Endothelial cell of umbilical vein (primary cell): ENCODE results near the gene LRRN1. TPM values are rescaled to one million over a fixed set of nuclear protein-coding genes. Genes with fewer than 3 reads are reported as not detected.

ENCODE experiments used
- BruUV-seq: library from RNA; stranded (reverse); fragments of 400-500 nt; replicated peaks from 2 replicates; lab custom pipeline; 2021; lab: Mats Ljungman, UMichigan
- CTCF ChIA-PET: fragments of 300-600, 350-600 bp; sonication (Branson Sonifier 250); formaldehyde crosslinking; loops from one replicate; lab custom pipeline; 2021; ENCODE audit warnings: antibody characterized with exemption, inconsistent platforms; lab: Charles Lee
- POLR2A ChIA-PET: fragments of 300-600, 350-600 bp; sonication (Branson Sonifier 250); formaldehyde crosslinking; loops from one replicate; lab custom pipeline; 2021; ENCODE audit warnings: antibody characterized with exemption, inconsistent platforms; lab: Charles Lee
- DNase-seq: peaks from one replicate; pipeline ENCODE4 v3.0.0-alpha.2; 2011; ENCODE audit warnings: low read depth, low spot score
- FAIRE-seq: peaks from 2 replicates; lab custom pipeline; 2011; peaks lifted over from hg19 to GRCh38; lab: Jason Lieb, UNC
- H2AFZ ChIP-seq: 2 replicates; pipeline ENCODE4 v1.6.0; 2012; ENCODE audit warnings: low read depth, low read length, control low read depth, inconsistent platforms
- H3K27ac ChIP-seq: 2 replicates; pipeline ENCODE4 v1.5.1; 2011; ENCODE audit warnings: low read depth, mild to moderate bottlenecking, control low read depth, low read length, moderate library complexity; ENCODE audit not compliant: insufficient read depth
- H3K27me3 ChIP-seq, 2 experiments: 2 replicates each; pipeline versions ENCODE4 v1.6.0 to v1.6.1; 2011; ENCODE audit warnings: low read length in 2 of 2, mixed read lengths in 1 of 2; ENCODE audit not compliant: control insufficient read depth in 2 of 2, insufficient read depth in 2 of 2
- H3K36me3 ChIP-seq, 2 experiments: 2 replicates in 1 of 2; 3 replicates in 1 of 2; pipeline ENCODE4 v1.5.1; 2011; ENCODE audit warnings: low read length in 2 of 2, mild to moderate bottlenecking in 1 of 2, moderate library complexity in 1 of 2; ENCODE audit not compliant: control insufficient read depth in 2 of 2, insufficient read depth in 2 of 2; ENCODE audit errors: extremely low read depth in 1 of 2
- H3K4me1 ChIP-seq: 3 replicates; pipeline ENCODE4 v1.5.1; 2011; ENCODE audit warnings: mild to moderate bottlenecking, low read length; ENCODE audit not compliant: control insufficient read depth, insufficient read depth; ENCODE audit errors: extremely low read depth
- H3K4me2 ChIP-seq: 2 replicates; pipeline ENCODE4 v1.6.1; 2011; ENCODE audit warnings: low read length, control low read depth, mixed read lengths; ENCODE audit not compliant: insufficient read depth
- H3K4me3 ChIP-seq, 3 experiments: fragments of 200-600 bp in 1 of 3; sonication (generic), shearing (Covaris generic) in 1 of 3; replicated peaks in 1 of 3; 2 replicates each; pipeline ENCODE4 v1.5.1; 2011 to 2016; ENCODE audit warnings: control low read depth in 3 of 3, low read length in 3 of 3, mild to moderate bottlenecking in 2 of 3, inconsistent platforms in 1 of 3, low read depth in 1 of 3, moderate library complexity in 1 of 3; ENCODE audit not compliant: insufficient read depth in 1 of 3
- H3K79me2 ChIP-seq: 2 replicates; pipeline ENCODE4 v1.6.0; 2012; ENCODE audit warnings: low read length, inconsistent platforms; ENCODE audit not compliant: control insufficient read depth, insufficient read depth
- H3K9ac ChIP-seq: replicated peaks from 2 replicates; pipeline ENCODE3; 2011; ENCODE audit warnings: low read length, control low read depth; ENCODE audit not compliant: insufficient read depth; ENCODE audit errors: extremely low read depth
- H3K9me1 ChIP-seq: replicated peaks from 3 replicates; pipeline ENCODE4 v1.6.0; 2011; ENCODE audit warnings: mild to moderate bottlenecking, low read length; ENCODE audit not compliant: control insufficient read depth, insufficient read depth; ENCODE audit errors: extremely low read depth
- H3K9me3 ChIP-seq: replicated peaks from 2 replicates; pipeline ENCODE4 v1.5.1; 2012; ENCODE audit warnings: low read length, inconsistent platforms; ENCODE audit not compliant: control insufficient read depth, insufficient read depth
- H4K20me1 ChIP-seq: replicated peaks from 2 replicates; pipeline ENCODE3; 2011; ENCODE audit warnings: mild to moderate bottlenecking, low read length; ENCODE audit not compliant: control insufficient read depth, insufficient read depth; ENCODE audit errors: extremely low read depth
- EZH2 ChIP-seq: IDR thresholded peaks from 2 replicates; pipeline ENCODE4 v1.6.1; 2012; ENCODE audit warnings: borderline replicate concordance, low read depth, mild to moderate bottlenecking, moderate library complexity, low read length, inconsistent platforms; ENCODE audit not compliant: severe bottlenecking
- FOS ChIP-seq: IDR thresholded peaks from 2 replicates; pipeline ENCODE4 v1.6.1; 2011; ENCODE audit warnings: mild to moderate bottlenecking, low read length, moderate library complexity, borderline replicate concordance; ENCODE audit not compliant: insufficient read depth
- GATA2 ChIP-seq: IDR thresholded peaks from 2 replicates; pipeline ENCODE4 v1.7.0; 2011; ENCODE audit warnings: low read depth, mild to moderate bottlenecking, moderate library complexity, mixed read lengths, low read length; ENCODE audit not compliant: insufficient read length, insufficient read depth
- JUN ChIP-seq: IDR thresholded peaks from 2 replicates; pipeline ENCODE4 v1.6.1; 2011; ENCODE audit warnings: borderline replicate concordance, low read depth; ENCODE audit not compliant: insufficient read length, insufficient read depth
- MYC ChIP-seq: IDR thresholded peaks from one replicate; pipeline ENCODE4 v1.6.1; 2011; ENCODE audit warnings: mild to moderate bottlenecking, low read depth, low read length
- POLR2A ChIP-seq: IDR thresholded peaks from 2 replicates; pipeline ENCODE4 v1.6.1; 2012; ENCODE audit warnings: low read depth, mild to moderate bottlenecking, control low read depth, low read length
- POLR2AphosphoS5 ChIP-seq: IDR thresholded peaks from 2 replicates; pipeline ENCODE4 v1.6.1; 2012; ENCODE audit warnings: low read depth, mild to moderate bottlenecking, control low read depth, low read length, moderate library complexity; ENCODE audit not compliant: insufficient read depth
- dilution Hi-C: fragments of 300-500 bp; cut with MboI; formaldehyde crosslinking; loops from one replicate; pipeline ENCODE4 v1.15.0; 2019; ENCODE audit warnings: low sequenced_read_pairs; ENCODE audit not compliant: extremely low pct_ligation_motif_present
- intact Hi-C: fragments of 100-400 bp; cut with micrococcal nuclease; formaldehyde crosslinking; loops from one replicate; pipeline ENCODE4 v1.10.0; 2022
- polyA plus RNA-seq, 4 experiments: library from polyadenylated mRNA; depleted of rRNA in 3 of 4; stranded (reverse) in 3 of 4; unstranded in 1 of 4; fragments of >200 nt; gene quantifications; 2 replicates each; pipeline versions ENCODE4 v1.2.1 to v1.2.3, GENCODE V29; 2011 to 2012; ENCODE audit warnings: missing spikeins in 1 of 4
- total RNA-seq: library from RNA; stranded (reverse); gene quantifications from 2 replicates; pipeline ENCODE4 v1.2.3, GENCODE V29; 2021
- TF ChIP-seq, protein P1 (sequence below), 2 donors: IDR thresholded peaks; 1 replicate in 1 of 2; 2 replicates in 1 of 2; pipeline ENCODE4 v1.5.1; 2011; ENCODE audit warnings: low read length in 2 of 2, mild to moderate bottlenecking in 2 of 2, moderate library complexity in 2 of 2, control low read depth in 1 of 2, inconsistent platforms in 1 of 2, low read depth in 1 of 2; ENCODE audit not compliant: insufficient read depth in 1 of 2; ENCODE audit errors: extremely low read depth in 1 of 2
- TF ChIP-seq, protein P2 (sequence below): IDR thresholded peaks from 2 replicates; pipeline ENCODE4 v1.6.1; 2011; ENCODE audit not compliant: insufficient read depth, insufficient read length

LRRN1 gene
- total and polyA plus RNA-seq, 2 donors (not counting 3 experiments of a cell fraction or from before 2014, with no cell fraction given), result 0.04 TPM; not detected in 1

DNA sequence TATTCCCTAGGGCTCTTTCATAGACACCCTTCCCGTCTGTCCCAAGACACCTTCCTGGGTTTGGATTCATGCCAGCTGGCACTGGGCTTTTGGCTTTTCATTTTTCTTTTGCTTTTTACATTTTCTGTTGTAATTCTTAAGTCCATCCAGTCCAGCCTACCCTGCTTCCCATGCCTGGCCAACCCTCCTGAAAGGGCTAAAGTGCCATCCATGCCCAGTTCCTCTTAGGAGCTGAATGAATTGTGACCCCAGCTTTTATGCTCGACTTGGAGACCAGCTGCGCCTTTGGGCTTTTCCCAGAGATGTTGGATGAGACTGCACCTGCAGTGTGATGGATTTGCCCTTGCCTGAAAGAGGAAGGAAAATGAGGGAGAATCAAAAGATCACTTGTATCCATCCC lies 25.8 kb downstream of the LRRN1 start:
- H2AFZ ChIP-seq, result no peak overlapping the region
- ChIA-PET POLR2A (no interaction called here), CTCF (no interaction called here)
- no peaks in the 10 kb centered on the region for H4K20me1 ChIP-seq
- no peaks in the 10 kb centered on the region for H3K4me1 ChIP-seq
- H3K9me1 ChIP-seq, result no peaks in the 10 kb centered on the region
- dilution Hi-C loops, result no loop called here
- no peaks in the 10 kb centered on the region for H3K79me2 ChIP-seq
- no peak overlapping the region for H3K4me2 ChIP-seq
- no peak overlapping the region for H3K27ac ChIP-seq
- no peak for DNase-seq
- no TSS peak for BruUV-seq
- no peak overlapping the region for H3K9ac ChIP-seq
- no peak overlapping the region for H3K4me3 ChIP-seq
- TF ChIP-seq FOS (no peak), JUN (no peak), MYC (no peak), POLR2AphosphoS5 (no peak), GATA2 (no peak), EZH2 (no peak), POLR2A (no peak)
- TF ChIP-seq, protein P1, sequence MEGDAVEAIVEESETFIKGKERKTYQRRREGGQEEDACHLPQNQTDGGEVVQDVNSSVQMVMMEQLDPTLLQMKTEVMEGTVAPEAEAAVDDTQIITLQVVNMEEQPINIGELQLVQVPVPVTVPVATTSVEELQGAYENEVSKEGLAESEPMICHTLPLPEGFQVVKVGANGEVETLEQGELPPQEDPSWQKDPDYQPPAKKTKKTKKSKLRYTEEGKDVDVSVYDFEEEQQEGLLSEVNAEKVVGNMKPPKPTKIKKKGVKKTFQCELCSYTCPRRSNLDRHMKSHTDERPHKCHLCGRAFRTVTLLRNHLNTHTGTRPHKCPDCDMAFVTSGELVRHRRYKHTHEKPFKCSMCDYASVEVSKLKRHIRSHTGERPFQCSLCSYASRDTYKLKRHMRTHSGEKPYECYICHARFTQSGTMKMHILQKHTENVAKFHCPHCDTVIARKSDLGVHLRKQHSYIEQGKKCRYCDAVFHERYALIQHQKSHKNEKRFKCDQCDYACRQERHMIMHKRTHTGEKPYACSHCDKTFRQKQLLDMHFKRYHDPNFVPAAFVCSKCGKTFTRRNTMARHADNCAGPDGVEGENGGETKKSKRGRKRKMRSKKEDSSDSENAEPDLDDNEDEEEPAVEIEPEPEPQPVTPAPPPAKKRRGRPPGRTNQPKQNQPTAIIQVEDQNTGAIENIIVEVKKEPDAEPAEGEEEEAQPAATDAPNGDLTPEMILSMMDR (IDR thresholded peaks at IDR 0.05; ENCODE audit: extremely low read depth in 1 of 2, insufficient read depth in 1 of 2, low read depth in 1 of 2, low read length in 2 of 2), result no peak
- TF ChIP-seq, protein P2, sequence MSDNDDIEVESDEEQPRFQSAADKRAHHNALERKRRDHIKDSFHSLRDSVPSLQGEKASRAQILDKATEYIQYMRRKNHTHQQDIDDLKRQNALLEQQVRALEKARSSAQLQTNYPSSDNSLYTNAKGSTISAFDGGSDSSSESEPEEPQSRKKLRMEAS, result no peak
- intact Hi-C loops, result no loop called here
- no peaks in the 10 kb centered on the region for H3K27me3 ChIP-seq
- H3K9me3 ChIP-seq, result peaks cover 4% of the 10 kb centered on the region
- H3K36me3 ChIP-seq, result no peaks in the 10 kb centered on the region
- FAIRE-seq, result no peak
